ENCODE results near the gene SERPINB7.
"Not testable (repeated sequence)": the region's sequence is repeated elsewhere in the genome, so short reads cannot be mapped to it uniquely, and the experiment has no call there.

The SERPINB7 gene

GRCh38 chr18:63758615-63759240 lies 16.5 kb upstream of the SERPINB7 start:
- no peak for TF ChIP-seq CTCF (IDR thresholded peaks at IDR 0.05; ENCODE audit: low read depth, low read length)
- no peaks in the 10 kb centered on the region for H3K36me3 ChIP-seq
- no peak overlapping the region for H3K27ac ChIP-seq
- no peaks in the 10 kb centered on the region for H3K9me3 ChIP-seq (ENCODE audit: severe bottlenecking)
- H3K27me3 ChIP-seq (ENCODE audit: insufficient read depth, low read depth, severe bottlenecking) = no peaks in the 10 kb centered on the region
- H3K4me3 ChIP-seq (ENCODE audit: low read depth, low read length) = no peak overlapping the region
- no peak for DNase-seq

GRCh38 chr18:63759786-63760185 lies 15.4 kb upstream of the SERPINB7 start:
- H3K9me3 ChIP-seq (ENCODE audit: severe bottlenecking); H3K27ac ChIP-seq; H3K27me3 ChIP-seq (ENCODE audit: insufficient read depth, low read depth, severe bottlenecking); H3K4me3 ChIP-seq (ENCODE audit: low read depth, low read length); H3K36me3 ChIP-seq; DNase-seq: not testable (repeated sequence)

GRCh38 chr18:63762518-63762917 lies 12.7 kb upstream of the SERPINB7 start:
- no peak overlapping the region for H3K4me3 ChIP-seq (ENCODE audit: low read depth, low read length)
- no peak overlapping the region for H3K27ac ChIP-seq
- H3K9me3 ChIP-seq (ENCODE audit: severe bottlenecking) = no peaks in the 10 kb centered on the region
- no peak for DNase-seq
- no peaks in the 10 kb centered on the region for H3K27me3 ChIP-seq (ENCODE audit: insufficient read depth, low read depth, severe bottlenecking)
- TF ChIP-seq CTCF (IDR thresholded peaks at IDR 0.05; ENCODE audit: low read depth, low read length) = no peak
- no peaks in the 10 kb centered on the region for H3K36me3 ChIP-seq

- no peak for DNase-seq
- H3K9me3 ChIP-seq (ENCODE audit: severe bottlenecking) = no peaks in the 10 kb centered on the region
- H3K4me3 ChIP-seq (ENCODE audit: low read depth, low read length) = no peak overlapping the region
- H3K27ac ChIP-seq = no peak overlapping the region
- no peak for TF ChIP-seq CTCF (IDR thresholded peaks at IDR 0.05; ENCODE audit: low read depth, low read length)
- no peaks in the 10 kb centered on the region for H3K27me3 ChIP-seq (ENCODE audit: insufficient read depth, low read depth, severe bottlenecking)
- H3K36me3 ChIP-seq = no peaks in the 10 kb centered on the region
These were observed 11.2 kb upstream of the SERPINB7 start for GRCh38 chr18:63763831-63764600.

- no peak for TF ChIP-seq CTCF (IDR thresholded peaks at IDR 0.05; ENCODE audit: low read depth, low read length)
- no peaks in the 10 kb centered on the region for H3K27me3 ChIP-seq (ENCODE audit: insufficient read depth, low read depth, severe bottlenecking)
- no peaks in the 10 kb centered on the region for H3K36me3 ChIP-seq
- no peak overlapping the region for H3K27ac ChIP-seq
- DNase-seq = no peak
- no peaks in the 10 kb centered on the region for H3K9me3 ChIP-seq (ENCODE audit: severe bottlenecking)
- no peak overlapping the region for H3K4me3 ChIP-seq (ENCODE audit: low read depth, low read length)
These were observed 9.4 kb upstream of the SERPINB7 start for GRCh38 chr18:63765837-63766236.

- no peak overlapping the region for H3K4me3 ChIP-seq (ENCODE audit: low read depth, low read length)
- TF ChIP-seq CTCF (IDR thresholded peaks at IDR 0.05; ENCODE audit: low read depth, low read length) = no peak
- no peaks in the 10 kb centered on the region for H3K27me3 ChIP-seq (ENCODE audit: insufficient read depth, low read depth, severe bottlenecking)
- H3K9me3 ChIP-seq (ENCODE audit: severe bottlenecking) = no peaks in the 10 kb centered on the region
- no peak for DNase-seq
- no peak overlapping the region for H3K27ac ChIP-seq
- H3K36me3 ChIP-seq = no peaks in the 10 kb centered on the region
These were observed 1.7 kb upstream of the SERPINB7 start for GRCh38 chr18:63773551-63773950.
